H9 (cell line): ENCODE data around the gene IARS1. TPM values are rescaled to one million over a fixed set of nuclear protein-coding genes. Genes with fewer than 3 reads are reported as not detected.
A peak's percentile ranks its signal among the peaks of the same experiment; 100 is the strongest.

Experiments
- DNase-seq: peaks from one replicate; pipeline ENCODE4 v3.0.0-alpha.2; 2017
- H2AFZ ChIP-seq: one replicate; pipeline ENCODE4 v1.6.1; 2013; ENCODE audit warnings: mild to moderate bottlenecking, low read length, control low read depth, moderate library complexity
- H2AK5ac ChIP-seq: 2 replicates; pipeline ENCODE4 v1.6.1; 2013; ENCODE audit warnings: low read length, control low read depth, mixed read lengths; ENCODE audit not compliant: insufficient read length
- H2BK120ac ChIP-seq: one replicate; pipeline ENCODE4 v1.6.1; 2013; ENCODE audit warnings: low read depth, mild to moderate bottlenecking, low read length, control low read depth, inconsistent platforms; ENCODE audit not compliant: poor library complexity, severe bottlenecking
- H2BK12ac ChIP-seq: 2 replicates; pipeline ENCODE4 v1.6.1; 2013; ENCODE audit warnings: low read length, control low read depth, mixed read lengths, low read depth; ENCODE audit not compliant: insufficient read length
- H2BK15ac ChIP-seq: 2 replicates; pipeline ENCODE4 v1.6.1; 2013; ENCODE audit warnings: low read depth, low read length, control low read depth
- H2BK20ac ChIP-seq: one replicate; pipeline ENCODE4 v1.6.1; 2013; ENCODE audit warnings: low read depth, mild to moderate bottlenecking, low read length, control low read depth, inconsistent platforms; ENCODE audit not compliant: poor library complexity, severe bottlenecking
- H2BK5ac ChIP-seq: 2 replicates; pipeline ENCODE4 v1.6.1; 2013; ENCODE audit warnings: low read length, control low read depth, mixed read lengths; ENCODE audit not compliant: insufficient read length
- H3K14ac ChIP-seq: 2 replicates; pipeline ENCODE4 v1.6.1; 2013; ENCODE audit warnings: low read length, control low read depth; ENCODE audit not compliant: insufficient read depth
- H3K18ac ChIP-seq: 2 replicates; pipeline ENCODE4 v1.6.1; 2013; ENCODE audit warnings: low read depth, mild to moderate bottlenecking, mixed read lengths, low read length, control low read depth; ENCODE audit not compliant: insufficient read length
- H3K23ac ChIP-seq: 2 replicates; pipeline ENCODE4 v1.6.1; 2013; ENCODE audit warnings: low read length, control low read depth, mixed read lengths, low read depth; ENCODE audit not compliant: insufficient read length
- H3K23me2 ChIP-seq: 2 replicates; pipeline ENCODE4 v1.6.1; 2013; ENCODE audit warnings: low read depth, mild to moderate bottlenecking, mixed read lengths, low read length, control low read depth; ENCODE audit not compliant: insufficient read length, poor library complexity, severe bottlenecking
- H3K27ac ChIP-seq: 2 replicates; pipeline ENCODE4 v1.5.1; 2013; ENCODE audit warnings: low read length, control low read depth, mixed read lengths, low read depth; ENCODE audit not compliant: insufficient read length
- H3K27me3 ChIP-seq: 2 replicates; pipeline ENCODE4 v1.6.1; 2013; ENCODE audit warnings: low read length, control low read depth, inconsistent platforms; ENCODE audit not compliant: insufficient read depth
- H3K4ac ChIP-seq: 2 replicates; pipeline ENCODE4 v1.6.1; 2013; ENCODE audit warnings: low read depth, mild to moderate bottlenecking, control low read depth, inconsistent platforms, low read length, moderate library complexity
- H3K4me1 ChIP-seq: 2 replicates; pipeline ENCODE4 v1.6.1; 2013; ENCODE audit warnings: low read length, control low read depth, inconsistent platforms; ENCODE audit not compliant: insufficient read depth
- H3K4me2 ChIP-seq: 2 replicates; pipeline ENCODE4 v1.6.1; 2013; ENCODE audit warnings: low read length, control low read depth, mixed read lengths; ENCODE audit not compliant: insufficient read length, insufficient read depth
- H3K56ac ChIP-seq: 2 replicates; pipeline ENCODE4 v1.6.1; 2013; ENCODE audit warnings: low read depth, mild to moderate bottlenecking, mixed read lengths, low read length, control low read depth; ENCODE audit not compliant: insufficient read length
- H3K79me1 ChIP-seq: 2 replicates; pipeline ENCODE4 v1.6.1; 2013; ENCODE audit warnings: low read depth, mild to moderate bottlenecking, moderate library complexity, low read length, control low read depth, inconsistent platforms; ENCODE audit not compliant: insufficient read depth, poor library complexity, severe bottlenecking
- H3K79me2 ChIP-seq: 2 replicates; pipeline ENCODE4 v1.6.1; 2013; ENCODE audit warnings: low read length, control low read depth, inconsistent platforms; ENCODE audit not compliant: insufficient read depth
- H3K9ac ChIP-seq: 2 replicates; pipeline ENCODE4 v1.6.1; 2013; ENCODE audit warnings: low read length, control low read depth, mixed read lengths; ENCODE audit not compliant: insufficient read length; ENCODE audit errors: extremely low read depth
- H3K9me3 ChIP-seq: one replicate; pipeline ENCODE4 v1.6.1; 2013; ENCODE audit warnings: low read depth, low read length, inconsistent platforms; ENCODE audit not compliant: control insufficient read depth
- H3T11ph ChIP-seq: one replicate; pipeline ENCODE4 v1.6.1; 2013; ENCODE audit warnings: mild to moderate bottlenecking, low read length, control low read depth, inconsistent platforms
- H4K20me1 ChIP-seq: one replicate; pipeline ENCODE4 v1.6.1; 2013; ENCODE audit not compliant: control insufficient read depth, insufficient read length, insufficient read depth
- H4K5ac ChIP-seq: 2 replicates; pipeline ENCODE4 v1.6.1; 2013; ENCODE audit warnings: low read depth, mild to moderate bottlenecking, mixed read lengths, low read length, control low read depth; ENCODE audit not compliant: insufficient read length
- H4K8ac ChIP-seq: replicated peaks from 2 replicates; pipeline ENCODE4 v1.6.1; 2013; ENCODE audit warnings: low read length, control low read depth, mixed read lengths, low read depth; ENCODE audit not compliant: insufficient read length
- H4K91ac ChIP-seq: 2 replicates; pipeline ENCODE4 v1.6.1; 2013; ENCODE audit warnings: low read depth, mild to moderate bottlenecking, moderate library complexity, mixed read lengths, low read length, control low read depth; ENCODE audit not compliant: insufficient read length
- H3K27ac Mint-ChIP-seq, 3 experiments: 2 replicates in 2 of 3; 3 replicates in 1 of 3; pipeline ENCODE4 v1.8.0; 2020 to 2021; ENCODE audit warnings: mixed read lengths in 3 of 3, mild to moderate bottlenecking in 1 of 3, moderate library complexity in 1 of 3
- H3K27me3 Mint-ChIP-seq: 2 replicates; pipeline ENCODE4 v1.8.0; 2021; ENCODE audit warnings: low read depth, mild to moderate bottlenecking, moderate library complexity, mixed read lengths
- H3K36me3 Mint-ChIP-seq, 3 experiments: 2 replicates in 2 of 3; 3 replicates in 1 of 3; pipeline ENCODE4 v1.8.0; 2020 to 2021; ENCODE audit warnings: low read depth in 3 of 3, mixed read lengths in 3 of 3; ENCODE audit not compliant: insufficient read depth in 1 of 3
- H3K4me1 Mint-ChIP-seq, 2 experiments: 2 replicates each; pipeline ENCODE4 v1.8.0; 2020; ENCODE audit warnings: mixed read lengths in 2 of 2
- H3K4me3 Mint-ChIP-seq, 2 experiments: 2 replicates in 1 of 2; 3 replicates in 1 of 2; pipeline ENCODE4 v1.8.0; 2020 to 2021; ENCODE audit warnings: mild to moderate bottlenecking in 2 of 2, mixed read lengths in 2 of 2, moderate library complexity in 1 of 2
- H3K9me3 Mint-ChIP-seq, 2 experiments: 2 replicates in 1 of 2; 3 replicates in 1 of 2; pipeline ENCODE4 v1.8.0; 2020; ENCODE audit warnings: mild to moderate bottlenecking in 2 of 2, mixed read lengths in 2 of 2, moderate library complexity in 1 of 2
- WGBS: extraction: QIAGEN DNeasy Blood & Tissue Kit; methylation state at CpG from one replicate; pipeline ENCODE4 v1.1.7; 2013; ENCODE audit warnings: missing lambda C conversion rate, low lambda C conversion rate, mixed read lengths; ENCODE audit not compliant: insufficient read length; ENCODE audit errors: extremely low coverage; 5-methylcytosine and 5-hydroxymethylcytosine counted together
- total RNA-seq: library from RNA; stranded (reverse); gene quantifications from 2 replicates; pipeline ENCODE4 v1.2.1, GENCODE V29; 2021
- TF ChIP-seq, protein P1 (sequence below): fragments of 200-600 bp; sonication (generic); conservative IDR thresholded peaks from 3 replicates; pipeline ENCODE4 v1.8.0; 2021; ENCODE audit warnings: antibody characterized with exemption, mild to moderate bottlenecking

The IARS1 gene
- total RNA-seq, 1 experiment from 2014 or later: 234 TPM

DNA sequence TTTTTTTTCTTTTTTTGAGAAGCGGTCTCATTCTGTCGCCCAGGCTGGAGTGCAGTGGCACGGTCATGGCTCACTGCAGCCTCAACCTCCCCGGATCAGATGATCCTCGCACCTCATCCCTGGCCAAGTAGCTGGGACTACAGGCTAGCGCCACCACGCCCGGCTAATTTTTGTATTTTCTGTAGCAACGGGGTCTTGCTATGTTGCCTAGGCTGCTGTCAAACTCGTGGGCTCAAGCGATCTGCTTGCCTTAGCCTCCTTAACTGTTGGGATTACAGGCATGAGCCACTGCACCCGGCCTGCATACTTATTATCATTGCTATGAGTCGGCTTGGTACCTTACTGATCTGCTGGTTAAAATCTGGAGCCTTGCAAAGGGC is 790 bp upstream of the IARS1 start:
- Histone ChIP-seq H3K27me3 (no peaks in the 10 kb centered on the region), H3K79me2 (peaks cover 18% of the 10 kb centered on the region; the same call in 1 of the 2 replicates), H4K20me1 (no peaks in the 10 kb centered on the region), H2BK120ac (no peak overlapping the region), H4K91ac (no peak overlapping the region), H3K9me3 (no peaks in the 10 kb centered on the region), H3K4me2 (peak overlapping the region; percentile 89), H3K18ac (no peak overlapping the region), H3K79me1 (no peaks in the 10 kb centered on the region), H3K4ac (no peak overlapping the region), H3K9ac (no peak overlapping the region), H2BK12ac (no peak overlapping the region), H2BK20ac (no peak overlapping the region), H3K23ac (no peak overlapping the region), H2AFZ (no peak overlapping the region), H3K14ac (no peak overlapping the region), H4K8ac (no peak overlapping the region), H2AK5ac (no peak overlapping the region), H2BK15ac (no peak overlapping the region), H3T11ph (no peak overlapping the region), H3K56ac (no peak overlapping the region), H4K5ac (no peak overlapping the region), H2BK5ac (no peak overlapping the region), H3K23me2 (no peaks in the 10 kb centered on the region), H3K27ac (no peak overlapping the region), H3K4me1 (no peaks in the 10 kb centered on the region)
- WGBS: no CpG with 5 or more reads among the region's 13 CpGs
- Mint-ChIP-seq H3K36me3 (peaks cover 28 to 62% (median 46%) of the 10 kb centered on the region in 3 experiments; a peak in 6 of 7 replicates), H3K27ac (peak overlapping the region; percentile 85 to 98 (median 97); a peak in 6 of 7 replicates), H3K9me3 (no peaks in the 10 kb centered on the region), H3K4me3 (peak overlapping the region; percentile 95 to 98), H3K4me1 (peaks cover 15 to 17% of the 10 kb centered on the region in 2 experiments), H3K27me3 (no peaks in the 10 kb centered on the region)
- TF ChIP-seq, protein P1, sequence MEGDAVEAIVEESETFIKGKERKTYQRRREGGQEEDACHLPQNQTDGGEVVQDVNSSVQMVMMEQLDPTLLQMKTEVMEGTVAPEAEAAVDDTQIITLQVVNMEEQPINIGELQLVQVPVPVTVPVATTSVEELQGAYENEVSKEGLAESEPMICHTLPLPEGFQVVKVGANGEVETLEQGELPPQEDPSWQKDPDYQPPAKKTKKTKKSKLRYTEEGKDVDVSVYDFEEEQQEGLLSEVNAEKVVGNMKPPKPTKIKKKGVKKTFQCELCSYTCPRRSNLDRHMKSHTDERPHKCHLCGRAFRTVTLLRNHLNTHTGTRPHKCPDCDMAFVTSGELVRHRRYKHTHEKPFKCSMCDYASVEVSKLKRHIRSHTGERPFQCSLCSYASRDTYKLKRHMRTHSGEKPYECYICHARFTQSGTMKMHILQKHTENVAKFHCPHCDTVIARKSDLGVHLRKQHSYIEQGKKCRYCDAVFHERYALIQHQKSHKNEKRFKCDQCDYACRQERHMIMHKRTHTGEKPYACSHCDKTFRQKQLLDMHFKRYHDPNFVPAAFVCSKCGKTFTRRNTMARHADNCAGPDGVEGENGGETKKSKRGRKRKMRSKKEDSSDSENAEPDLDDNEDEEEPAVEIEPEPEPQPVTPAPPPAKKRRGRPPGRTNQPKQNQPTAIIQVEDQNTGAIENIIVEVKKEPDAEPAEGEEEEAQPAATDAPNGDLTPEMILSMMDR: no peak
- peak; percentile 30 for DNase-seq
